Epithelial cell of proximal tubule (primary cell): ENCODE data around the gene GPR78. TPM values are rescaled to one million over a fixed set of nuclear protein-coding genes. Genes with fewer than 3 reads are reported as not detected.

ENCODE experiments used
- DNase-seq: peaks from one replicate; pipeline ENCODE4 v3.0.0-alpha.2; 2011; ENCODE audit warnings: low read depth
- H3K4me3 ChIP-seq: 2 replicates; pipeline ENCODE4 v1.5.1; 2011; ENCODE audit warnings: low read depth, mild to moderate bottlenecking, low read length
- CTCF ChIP-seq: conservative IDR thresholded peaks from 2 replicates; pipeline ENCODE4 v1.5.1; 2012; ENCODE audit warnings: low read depth, mild to moderate bottlenecking, low read length
- total RNA-seq: library from RNA; depleted of rRNA; stranded (reverse); fragments of >200 nt; gene quantifications from 2 replicates; pipeline ENCODE4 v1.2.3, GENCODE V29; 2015

The GPR78 gene
- total RNA-seq, 1 donor from 2014 or later = not detected

- H3K4me3 ChIP-seq = no peak overlapping the region
- no peak for TF ChIP-seq CTCF
- no peak for DNase-seq
Measured at GRCh38 chr4:8609824-8610350, 29.7 kb downstream of the GPR78 start.

GRCh38 chr4:8610858-8611616, 30.8 kb downstream of the GPR78 start:
- no peak for TF ChIP-seq CTCF
- no peak overlapping the region for H3K4me3 ChIP-seq
- no peak for DNase-seq

- no peak for DNase-seq
- TF ChIP-seq CTCF = no peak
- no peak overlapping the region for H3K4me3 ChIP-seq
Measured at GRCh38 chr4:8612646-8613045, 32.5 kb downstream of the GPR78 start.

GRCh38 chr4:8613421-8614364, 33.5 kb downstream of the GPR78 start:
- TF ChIP-seq CTCF = no peak
- no peak for DNase-seq
- H3K4me3 ChIP-seq = no peak overlapping the region

GRCh38 chr4:8614365-8615193, 34.4 kb downstream of the GPR78 start:
- H3K4me3 ChIP-seq = no peak overlapping the region
- no peak for TF ChIP-seq CTCF
- no peak for DNase-seq

GRCh38 chr4:8615366-8615765, 35.2 kb downstream of the GPR78 start:
- no peak for TF ChIP-seq CTCF
- no peak overlapping the region for H3K4me3 ChIP-seq
- no peak for DNase-seq
